ENCODE data around the gene ADAMTS12. TPM values are rescaled to one million over a fixed set of nuclear protein-coding genes. Genes with fewer than 3 reads are reported as not detected.

ADAMTS12 gene
- total and polyA plus RNA-seq, 10 of the 15 experiments (the other 5 are each of a cell fraction or from before 2014, with no cell fraction given) = 0.11 to 35.8 (median 20.7) TPM

DNA sequence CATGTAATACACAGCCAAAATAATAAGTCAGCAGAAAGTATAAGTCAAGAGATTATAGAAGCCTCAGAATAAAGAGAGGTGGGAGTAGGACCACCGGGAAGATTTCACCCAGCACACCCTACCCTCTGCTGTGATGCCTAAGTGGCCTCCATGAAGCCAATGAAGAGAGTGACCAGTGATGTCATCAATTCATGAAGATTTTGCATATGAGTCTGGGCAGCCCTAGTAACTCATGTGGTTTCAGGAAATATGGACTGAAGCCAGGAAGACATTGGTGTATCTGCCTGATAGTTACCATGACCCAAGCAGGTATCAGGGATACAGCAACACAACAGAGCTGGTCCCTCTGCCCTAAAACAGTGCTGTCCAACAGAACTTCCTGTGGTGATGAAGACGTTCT, 135.3 kb downstream of the ADAMTS12 start:
- intact Hi-C loops (cut with micrococcal nuclease; ENCODE audit: unreplicated experiment) = no loop called here
- ATAC-seq (no peak), FAIRE-seq (no peak)

More for the DNA sequence above, 135.3 kb downstream of the ADAMTS12 start:
- Histone ChIP-seq H3K4me2 (ENCODE audit: control insufficient read depth, insufficient read depth) (no peak overlapping the region), H2AFZ (ENCODE audit: control insufficient read depth, low read depth, low read length) (no peak overlapping the region), H3K4me1 (ENCODE audit: control insufficient read depth, insufficient read depth, low read length) (no peaks in the 10 kb centered on the region), H3K9ac (ENCODE audit: control insufficient read depth, insufficient read depth, low read length) (no peak overlapping the region), H3K27ac (ENCODE audit: control insufficient read depth, insufficient read depth) (no peak overlapping the region), H3K79me2 (ENCODE audit: control insufficient read depth, insufficient read depth, low read length) (no peaks in the 10 kb centered on the region), H3K27me3 (replicated peaks in 1 of 2; ENCODE audit: control insufficient read depth in 2 of 2, insufficient read depth in 2 of 2, low read length in 1 of 2) (no peaks in the 10 kb centered on the region), H3K4me3 (no peak overlapping the region), H3K36me3 (ENCODE audit: control insufficient read depth in 2 of 2, insufficient read depth in 2 of 2, low read length in 1 of 2) (no peaks in the 10 kb centered on the region), H3K9me3 (replicated peaks; ENCODE audit: control insufficient read depth, insufficient read depth, low read length) (no peaks in the 10 kb centered on the region), H4K20me1 (ENCODE audit: control insufficient read depth, insufficient read depth) (no peaks in the 10 kb centered on the region)
- BruUV-seq (replicated peaks) = no TSS peak
- SMC1A ChIA-PET (ENCODE audit: uncharacterized antibody, unreplicated experiment) = interaction anchor here (1.1 kb wide), 1 partner anchor 295 kb away, joined by 3 read pairs; no protein-coding TSS in a partner anchor
- DNase-seq (ENCODE audit: low read depth, low spot score) = no peak
- CTCF ChIA-PET = interaction anchor here (0.6 to 0.9 kb wide), 2 partner anchors 47 to 178 kb away, joined by 3 read pairs; no protein-coding TSS in a partner anchor
- RAD21 ChIA-PET (ENCODE audit: unreplicated experiment) = no interaction called here
- POLR2A ChIA-PET = no interaction called here
- TF ChIP-seq YY1 (IDR thresholded peaks at IDR 0.05; ENCODE audit: low read depth, low read length) (no peak), PML (IDR thresholded peaks at IDR 0.05; ENCODE audit: low read length) (no peak), E2F8 (IDR thresholded peaks at IDR 0.05; ENCODE audit: low read depth, partially characterized antibody) (no peak), RBBP5 (conservative IDR thresholded peaks at IDR 0.05) (no peak), SMC3 (IDR thresholded peaks at IDR 0.05; ENCODE audit: borderline replicate concordance, low read length) (no peak), LARP7 (IDR thresholded peaks at IDR 0.05) (no peak), CBX3 (IDR thresholded peaks at IDR 0.05; ENCODE audit: borderline replicate concordance, low read depth) (no peak), PAX8 (IDR thresholded peaks at IDR 0.05) (no peak), TARDBP (IDR thresholded peaks at IDR 0.05; ENCODE audit: borderline replicate concordance) (no peak), BCLAF1 (IDR thresholded peaks at IDR 0.05) (no peak), CREB1 (IDR thresholded peaks at IDR 0.05; ENCODE audit: low read depth) (no peak), ESRRA (IDR thresholded peaks at IDR 0.05; ENCODE audit: low read length) (no peak)
- TF ChIP-seq, protein P1, sequence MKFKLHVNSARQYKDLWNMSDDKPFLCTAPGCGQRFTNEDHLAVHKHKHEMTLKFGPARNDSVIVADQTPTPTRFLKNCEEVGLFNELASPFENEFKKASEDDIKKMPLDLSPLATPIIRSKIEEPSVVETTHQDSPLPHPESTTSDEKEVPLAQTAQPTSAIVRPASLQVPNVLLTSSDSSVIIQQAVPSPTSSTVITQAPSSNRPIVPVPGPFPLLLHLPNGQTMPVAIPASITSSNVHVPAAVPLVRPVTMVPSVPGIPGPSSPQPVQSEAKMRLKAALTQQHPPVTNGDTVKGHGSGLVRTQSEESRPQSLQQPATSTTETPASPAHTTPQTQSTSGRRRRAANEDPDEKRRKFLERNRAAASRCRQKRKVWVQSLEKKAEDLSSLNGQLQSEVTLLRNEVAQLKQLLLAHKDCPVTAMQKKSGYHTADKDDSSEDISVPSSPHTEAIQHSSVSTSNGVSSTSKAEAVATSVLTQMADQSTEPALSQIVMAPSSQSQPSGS (IDR thresholded peaks at IDR 0.05; ENCODE audit: low read length) = no peak
- 48% methylated on average over 2 of the region's 2 CpGs for WGBS (ENCODE audit: insufficient coverage, insufficient replicate concordance, low lambda C conversion rate, missing lambda C conversion rate)
- in situ Hi-C loops (cut with MboI) = no loop called here
